DOHH2 (cell line): ENCODE measurements around the gene ADAP2.

Experiments used
- EZH2phosphoT487 ChIP-seq: fragments of 200-600 bp; sonication (generic); IDR thresholded peaks from 2 replicates; pipeline ENCODE4 v1.6.1; 2017; ENCODE audit warnings: borderline replicate concordance, mild to moderate bottlenecking, antibody characterized with exemption, low read length, moderate library complexity, mixed read lengths
- TF ChIP-seq, protein P1 (sequence below): fragments of 200-600 bp; sonication (generic); IDR thresholded peaks from one replicate; pipeline ENCODE4 v1.5.1; 2014; ENCODE audit warnings: antibody characterized with exemption, mild to moderate bottlenecking, low read depth, low read length; ENCODE audit not compliant: poor library complexity, severe bottlenecking

GRCh38 chr17:30970831-30971567, 49.3 kb downstream of the ADAP2 start, which contains the start of gene RNF135:
- no peak for TF ChIP-seq EZH2phosphoT487
- TF ChIP-seq, protein P1, sequence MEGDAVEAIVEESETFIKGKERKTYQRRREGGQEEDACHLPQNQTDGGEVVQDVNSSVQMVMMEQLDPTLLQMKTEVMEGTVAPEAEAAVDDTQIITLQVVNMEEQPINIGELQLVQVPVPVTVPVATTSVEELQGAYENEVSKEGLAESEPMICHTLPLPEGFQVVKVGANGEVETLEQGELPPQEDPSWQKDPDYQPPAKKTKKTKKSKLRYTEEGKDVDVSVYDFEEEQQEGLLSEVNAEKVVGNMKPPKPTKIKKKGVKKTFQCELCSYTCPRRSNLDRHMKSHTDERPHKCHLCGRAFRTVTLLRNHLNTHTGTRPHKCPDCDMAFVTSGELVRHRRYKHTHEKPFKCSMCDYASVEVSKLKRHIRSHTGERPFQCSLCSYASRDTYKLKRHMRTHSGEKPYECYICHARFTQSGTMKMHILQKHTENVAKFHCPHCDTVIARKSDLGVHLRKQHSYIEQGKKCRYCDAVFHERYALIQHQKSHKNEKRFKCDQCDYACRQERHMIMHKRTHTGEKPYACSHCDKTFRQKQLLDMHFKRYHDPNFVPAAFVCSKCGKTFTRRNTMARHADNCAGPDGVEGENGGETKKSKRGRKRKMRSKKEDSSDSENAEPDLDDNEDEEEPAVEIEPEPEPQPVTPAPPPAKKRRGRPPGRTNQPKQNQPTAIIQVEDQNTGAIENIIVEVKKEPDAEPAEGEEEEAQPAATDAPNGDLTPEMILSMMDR: peak; percentile 27
